Skeletal muscle tissue (tissue), 5 donors: Measurements from ENCODE around the gene PITPNC1. TPM values are rescaled to one million over a fixed set of nuclear protein-coding genes. Genes with fewer than 3 reads are reported as not detected.
"Not testable (repeated sequence)": the region's sequence is repeated elsewhere in the genome, so short reads cannot be mapped to it uniquely, and the experiment has no call there.

Source experiments
- H3K27ac ChIP-seq: one replicate; pipeline ENCODE4 v1.7.0; 2013; ENCODE audit warnings: mild to moderate bottlenecking, low read depth, low read length, inconsistent platforms
- H3K27me3 ChIP-seq, 3 donors: one replicate each; pipeline ENCODE4 v1.7.0; 2013; ENCODE audit warnings: low read length in 3 of 3; ENCODE audit not compliant: control insufficient read depth in 3 of 3, insufficient read depth in 3 of 3
- H3K36me3 ChIP-seq, 3 donors: one replicate each; pipeline ENCODE4 v1.7.0; 2013; ENCODE audit warnings: low read length in 3 of 3; ENCODE audit not compliant: control insufficient read depth in 3 of 3, insufficient read depth in 3 of 3
- H3K4me1 ChIP-seq, 3 donors: one replicate each; pipeline ENCODE4 v1.7.0; 2013; ENCODE audit warnings: low read length in 3 of 3, mild to moderate bottlenecking in 3 of 3; ENCODE audit not compliant: control insufficient read depth in 3 of 3, insufficient read depth in 3 of 3
- H3K4me3 ChIP-seq, 3 donors: one replicate each; pipeline ENCODE4 v1.7.0; 2013; ENCODE audit warnings: low read length in 3 of 3
- H3K9ac ChIP-seq, 3 donors: one replicate each; pipeline ENCODE4 v1.7.0; 2013; ENCODE audit warnings: low read length in 3 of 3, mild to moderate bottlenecking in 3 of 3, moderate library complexity in 2 of 3, low read depth in 1 of 3
- H3K9me3 ChIP-seq, 3 donors: one replicate each; pipeline ENCODE4 v1.7.0; 2013; ENCODE audit warnings: low read length in 3 of 3; ENCODE audit not compliant: control insufficient read depth in 3 of 3
- small RNA-seq: library from RNA; depleted of rRNA; stranded (forward); fragments of <200 nt; gene quantifications from one replicate; pipeline ENCODE3, GENCODE V24; 2014
- total RNA-seq: library from RNA; depleted of rRNA; stranded (reverse); fragments of >200 nt; gene quantifications from one replicate; pipeline ENCODE4 v1.2.3, GENCODE V29; 2014
- donor health status: Osteomylitis.

PITPNC1 gene
- total RNA-seq, 1 donor from 2014 or later = 9.4 TPM

DNA sequence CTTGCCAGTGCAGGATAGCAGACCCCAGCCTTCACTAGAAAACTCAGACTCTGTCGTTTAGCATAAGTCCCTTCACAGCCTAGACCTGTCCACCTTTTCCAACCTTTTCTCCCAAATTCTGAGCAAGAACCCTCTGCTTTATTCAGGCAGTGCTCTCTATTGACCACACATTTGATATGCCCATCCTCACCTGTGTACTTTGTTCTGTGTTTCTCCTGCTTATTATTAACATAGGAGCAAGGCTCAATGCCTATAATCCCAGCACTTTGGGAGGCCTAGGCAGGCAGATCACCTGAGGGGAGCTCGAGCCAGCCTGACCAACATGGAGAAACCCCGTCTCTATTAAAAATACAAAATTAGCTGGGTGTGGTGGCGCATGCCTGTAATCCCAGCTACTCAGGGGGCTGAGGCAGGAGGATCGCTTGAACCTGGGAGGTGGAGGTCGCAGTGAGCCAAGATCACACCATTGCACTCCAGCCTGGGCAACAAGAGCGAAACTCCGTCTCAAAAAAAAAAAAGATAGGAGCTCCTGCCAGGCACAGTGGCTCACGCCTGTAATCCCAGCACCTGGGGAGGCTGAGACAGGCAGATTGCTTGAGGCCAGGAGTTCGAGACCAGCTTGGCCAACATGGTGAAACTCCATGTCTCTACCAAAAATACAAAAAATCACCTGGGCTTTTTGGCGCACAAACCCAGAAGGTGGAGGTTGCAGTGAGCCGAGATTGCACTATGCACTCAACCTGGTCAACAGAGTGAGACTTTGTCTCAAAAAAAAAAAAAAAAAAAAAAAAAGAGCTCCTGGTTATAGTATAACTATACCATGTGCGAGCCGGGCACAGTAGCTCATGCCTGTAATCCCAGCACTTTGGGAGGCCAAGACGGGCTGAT, 350.3 kb downstream of the PITPNC1 start:
- peaks cover 46 to 72% (median 64%) of the 10 kb centered on the region in 3 donors for H3K36me3 ChIP-seq
- H3K27me3 ChIP-seq, H3K4me1 ChIP-seq, H3K4me3 ChIP-seq, H3K9ac ChIP-seq, H3K9me3 ChIP-seq, H3K27ac ChIP-seq: not testable (repeated sequence)

DNA sequence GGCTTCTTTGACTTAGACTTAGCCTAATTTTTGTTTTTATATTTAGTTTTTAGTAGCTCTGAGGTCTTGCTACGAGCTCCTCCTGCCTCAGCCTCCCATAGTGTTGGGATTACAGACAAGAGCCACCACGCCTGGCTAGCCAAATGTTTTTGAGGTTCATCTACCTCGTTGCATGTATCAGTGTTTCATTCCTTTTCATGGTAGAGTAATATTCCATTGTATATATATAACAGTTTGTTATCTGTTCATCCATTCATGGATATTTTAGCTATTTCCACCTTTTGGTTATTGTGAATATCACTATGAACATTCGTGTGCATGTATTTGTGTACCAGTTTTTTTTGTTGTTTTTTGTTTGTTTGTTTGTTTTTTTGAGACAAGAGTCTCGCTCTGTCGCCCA, 352.8 kb downstream of the PITPNC1 start:
- Histone ChIP-seq H3K36me3 (peaks cover 30 to 65% (median 55%) of the 10 kb centered on the region in 3 donors), H3K27ac (no peak overlapping the region), H3K9me3 (peaks cover 0 to 3% (median 0%) of the 10 kb centered on the region in 3 donors), H3K4me1 (no peaks in the 10 kb centered on the region), H3K27me3 (no peaks in the 10 kb centered on the region), H3K4me3 (no peak overlapping the region), H3K9ac (no peak overlapping the region)

- Histone ChIP-seq H3K27me3 (no peaks in the 10 kb centered on the region), H3K4me3 (no peak overlapping the region), H3K9ac (no peak overlapping the region), H3K27ac (no peak overlapping the region), H3K36me3 (peaks cover 24 to 57% (median 53%) of the 10 kb centered on the region in 3 donors), H3K9me3 (peaks cover 0 to 3% (median 0%) of the 10 kb centered on the region in 3 donors), H3K4me1 (no peaks in the 10 kb centered on the region)
These were observed 353.6 kb downstream of the PITPNC1 start for GRCh38 chr17:67730731-67731130.

DNA sequence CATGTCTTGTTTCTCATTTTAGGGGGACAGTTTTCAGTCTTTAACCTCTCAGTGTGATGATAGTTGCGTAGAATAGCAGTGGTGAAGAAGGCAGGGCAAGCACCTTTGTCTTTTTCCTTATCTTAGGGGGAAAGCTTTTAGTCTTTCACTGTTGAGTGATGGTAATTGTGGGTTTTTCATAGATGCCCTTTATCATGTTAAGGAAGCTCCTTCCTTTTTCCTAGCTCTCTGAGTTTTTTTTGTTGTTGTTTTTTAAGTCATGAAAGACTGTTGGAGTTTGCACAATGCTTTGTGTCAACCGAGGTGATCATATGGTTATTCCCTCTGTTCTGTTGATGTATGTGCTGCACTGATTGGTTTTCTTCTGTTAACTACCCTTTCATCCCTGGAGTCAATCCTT, 356.4 kb downstream of the PITPNC1 start:
- H3K36me3 ChIP-seq = peaks cover 26 to 61% (median 58%) of the 10 kb centered on the region in 3 donors
- no peaks in the 10 kb centered on the region for H3K4me1 ChIP-seq
- no peak overlapping the region for H3K4me3 ChIP-seq

GRCh38 chr17:67737145-67737544, 360.1 kb downstream of the PITPNC1 start:
- H3K36me3 ChIP-seq = peaks cover 42 to 67% (median 61%) of the 10 kb centered on the region in 3 donors
- no peak overlapping the region for H3K4me3 ChIP-seq
- no peaks in the 10 kb centered on the region for H3K9me3 ChIP-seq
- no peaks in the 10 kb centered on the region for H3K4me1 ChIP-seq
- H3K27me3 ChIP-seq = no peaks in the 10 kb centered on the region
- no peak overlapping the region for H3K9ac ChIP-seq
- H3K27ac ChIP-seq = no peak overlapping the region

More for the DNA sequence above, 356.4 kb downstream of the PITPNC1 start:
- Histone ChIP-seq H3K9ac (no peak overlapping the region), H3K27me3 (no peaks in the 10 kb centered on the region), H3K27ac (no peak overlapping the region), H3K9me3 (peaks cover 0 to 3% (median 0%) of the 10 kb centered on the region in 3 donors)

DNA sequence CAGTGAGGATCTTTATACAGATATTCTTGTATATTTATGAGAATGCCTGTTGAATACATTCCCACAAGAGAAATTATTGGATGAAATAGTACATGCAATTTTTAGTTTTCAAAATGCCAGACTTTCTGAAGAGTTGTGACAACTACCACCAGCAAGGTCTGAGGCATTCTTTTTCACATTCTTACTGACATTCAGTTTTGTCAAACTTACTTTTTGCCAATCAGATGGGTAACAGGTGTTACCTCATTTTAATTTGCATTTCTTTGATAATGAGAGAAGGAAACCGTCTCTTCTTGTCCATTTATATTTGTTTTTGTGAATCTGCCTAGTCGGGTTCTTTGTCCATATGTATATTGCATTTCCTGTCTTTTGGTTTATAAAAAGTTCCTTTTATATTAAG, 364.9 kb downstream of the PITPNC1 start:
- no peaks in the 10 kb centered on the region for H3K27me3 ChIP-seq
- no peak overlapping the region for H3K27ac ChIP-seq
- H3K9ac ChIP-seq = no peak overlapping the region
- peaks cover 51 to 68% (median 65%) of the 10 kb centered on the region in 3 donors for H3K36me3 ChIP-seq
- no peaks in the 10 kb centered on the region for H3K4me1 ChIP-seq
- H3K9me3 ChIP-seq = no peaks in the 10 kb centered on the region
- H3K4me3 ChIP-seq = no peak overlapping the region

Small RNA genes within 50 kb of the gene (small RNA-seq; reads per million reads assigned to genes)
- gene MIR548AA2 = not detected
- gene MIR548D2 = not detected
- not detected for gene RF00019
- not detected for gene RN7SL756P
- gene SNORA38B = 1.6 reads per million, percentile 84 among the genes with 10 or more reads in this experiment

Other genes with a start within 250 kb of the PITPNC1 start
- gene HELZ, start 132.1 kb upstream of the PITPNC1 start, total RNA-seq = 53.8 TPM
- gene PSMD12, start 10.7 kb upstream of the PITPNC1 start, total RNA-seq = 21.4 TPM